K562 (cell line): ENCODE results near the gene DTNB. TPM values are rescaled to one million over a fixed set of nuclear protein-coding genes. Genes with fewer than 3 reads are reported as not detected.

Experiments
- ATAC-seq: fragments of 200-7000 bp; cut with Tn5 transposase; 3 replicates; pipeline ENCODE4 v1.9.1; 2020; ENCODE audit warnings: moderate library complexity
- BruUV-seq: library from RNA; stranded (reverse); fragments of 400-500 nt; replicated peaks from 2 replicates; lab custom pipeline; 2021; lab: Mats Ljungman, UMichigan
- CTCF ChIA-PET: fragments of 300-600 bp; formaldehyde crosslinking; extraction: SDS; loops from one replicate; lab custom pipeline; 2021; ENCODE audit warnings: low intra/inter-chr PET ratio; lab: Yijun Ruan, JAX
- POLR2A ChIA-PET: fragments of 300-600, 350-650 bp; sonication (Branson Sonifier 250); formaldehyde crosslinking; extraction: SDS; loops from one replicate; lab custom pipeline; 2021; ENCODE audit warnings: antibody characterized with exemption, inconsistent platforms; lab: Yijun Ruan, JAX
- DNase-seq, 4 experiments: peaks; one replicate each; pipeline versions ENCODE4 v3.0.0 to v3.0.0-alpha.2; 2011 to 2018; ENCODE audit warnings: low spot score in 3 of 4, mixed read lengths in 3 of 4; ENCODE audit errors: extremely low read depth in 1 of 4
- FAIRE-seq: peaks from 2 replicates; lab custom pipeline; 2011; peaks lifted over from hg19 to GRCh38; lab: Jason Lieb, UNC
- H2AFZ ChIP-seq: 2 replicates; pipeline ENCODE4 v1.6.0; 2011; ENCODE audit warnings: low read depth, low read length, control low read depth, inconsistent platforms
- H3K27ac ChIP-seq: fragments of 200-600 bp; 3 replicates; pipeline ENCODE4 v1.8.0; 2011; ENCODE audit warnings: low read depth, mild to moderate bottlenecking, control low read depth, inconsistent platforms, low read length, moderate library complexity, mixed read lengths; ENCODE audit errors: extremely low read depth
- H3K27me3 ChIP-seq, 2 experiments: fragments of 300-600 bp in 1 of 2; 2 replicates in 1 of 2; 3 replicates in 1 of 2; pipeline versions ENCODE4 v1.6.0 to v1.8.0; 2011; ENCODE audit warnings: inconsistent platforms in 2 of 2, low read length in 2 of 2, mild to moderate bottlenecking in 1 of 2, mixed read lengths in 1 of 2, moderate library complexity in 1 of 2; ENCODE audit not compliant: control insufficient read depth in 2 of 2, insufficient read depth in 2 of 2
- H3K36me3 ChIP-seq: fragments of 300-600 bp; 3 replicates; pipeline ENCODE4 v1.8.0; 2011; ENCODE audit warnings: mild to moderate bottlenecking, low read length, inconsistent platforms; ENCODE audit not compliant: control insufficient read depth, insufficient read depth
- H3K4me1 ChIP-seq, 2 experiments: fragments of 200-600 bp in 1 of 2; replicated peaks in 1 of 2; 2 replicates in 1 of 2; 3 replicates in 1 of 2; pipeline versions ENCODE4 v1.5.1 to v1.8.0; 2011; ENCODE audit warnings: inconsistent platforms in 2 of 2, low read length in 2 of 2, mild to moderate bottlenecking in 1 of 2, mixed read lengths in 1 of 2, moderate library complexity in 1 of 2; ENCODE audit not compliant: control insufficient read depth in 2 of 2, insufficient read depth in 2 of 2
- H3K4me2 ChIP-seq: 2 replicates; pipeline ENCODE4 v1.6.1; 2011; ENCODE audit warnings: low read length, control low read depth, inconsistent platforms, mixed read lengths; ENCODE audit not compliant: insufficient read depth
- H3K4me3 ChIP-seq: fragments of 200-600 bp; sonication (generic), shearing (Covaris generic); 2 replicates; pipeline ENCODE4 v1.5.1; 2016; ENCODE audit warnings: control low read depth, inconsistent platforms
- H3K79me2 ChIP-seq: fragments of 200-600 bp; 3 replicates; pipeline ENCODE4 v1.8.0; 2011; ENCODE audit warnings: low read length, inconsistent platforms; ENCODE audit not compliant: control insufficient read depth, insufficient read depth
- H3K9ac ChIP-seq, 2 experiments: 2 replicates each; pipeline versions ENCODE4 v1.6.0 to v1.6.1; 2011; ENCODE audit warnings: low read depth in 2 of 2, low read length in 2 of 2, control low read depth in 1 of 2, inconsistent platforms in 1 of 2, mild to moderate bottlenecking in 1 of 2, mixed read lengths in 1 of 2; ENCODE audit not compliant: insufficient read depth in 1 of 2
- H3K9me1 ChIP-seq: one replicate; pipeline ENCODE4 v1.6.0; 2011; ENCODE audit warnings: inconsistent platforms, mild to moderate bottlenecking, low read length, moderate library complexity; ENCODE audit not compliant: control insufficient read depth, insufficient read depth
- H3K9me3 ChIP-seq: replicated peaks from 2 replicates; pipeline ENCODE4 v1.5.1; 2011; ENCODE audit warnings: low read depth, low read length, inconsistent platforms; ENCODE audit not compliant: control insufficient read depth, insufficient read depth
- H4K20me1 ChIP-seq: replicated peaks from 2 replicates; pipeline ENCODE4 v1.6.1; 2011; ENCODE audit warnings: low read length, inconsistent platforms, mixed read lengths; ENCODE audit not compliant: control insufficient read depth, insufficient read depth
- HMG20A ChIP-seq: fragments of 450-650 bp; formaldehyde crosslinking; conservative IDR thresholded peaks from 2 replicates; pipeline ENCODE4 v1.4.0; 2020; ENCODE audit warnings: mild to moderate bottlenecking, mixed read lengths
- MCM2 ChIP-seq: fragments of 450-650 bp; IDR thresholded peaks from 2 replicates; pipeline ENCODE4 v1.6.1; 2017; ENCODE audit warnings: low read depth, mild to moderate bottlenecking
- ZNF699 ChIP-seq: fragments of 250-450 bp; sonication (Bioruptor Pico); IDR thresholded peaks from 2 replicates; pipeline ENCODE4 v1.8.0; 2021; ENCODE audit warnings: mild to moderate bottlenecking, moderate library complexity; ENCODE audit not compliant: insufficient replicate concordance
- WGBS: fragments of 100-300 bp; shearing (Covaris generic); methylation state at CpG from one replicate; pipeline ENCODE4 v1.1.6; 2016; ENCODE audit warnings: low coverage, mixed read lengths; ENCODE audit not compliant: insufficient coverage; ENCODE audit errors: missing lambda C conversion rate; 5-methylcytosine and 5-hydroxymethylcytosine counted together
- in situ Hi-C: fragments of 300-500 bp; cut with MboI; formaldehyde crosslinking; loops from 4 replicates; pipeline ENCODE4 v1.15.0; 2018; ENCODE audit warnings: inconsistent platforms, mixed read lengths
- intact Hi-C: fragments of 100-400 bp; cut with micrococcal nuclease; formaldehyde crosslinking; loops from 2 replicates; pipeline ENCODE4 v1.14.2; 2022
- polyA plus RNA-seq, 8 experiments: library from polyadenylated mRNA; depleted of rRNA in 4 of 8; stranded (reverse) in 5 of 8; unstranded in 3 of 8; fragments of >200 nt; fragmentation: Nextera tagmentation in 2 of 8; fragmentation: Illumina TruSeq in 1 of 8; extraction: Ambion mirVana in 2 of 8; extraction: Trizol in 1 of 8; gene quantifications; 2 replicates each; pipeline versions ENCODE4 v1.2.1 to v1.2.3, GENCODE V29; 2011 to 2014; ENCODE audit warnings: inconsistent platforms in 1 of 8, missing spikeins in 1 of 8
- total RNA-seq, 7 experiments: library from RNA; depleted of rRNA in 6 of 7; stranded (reverse); fragments of >200 nt in 6 of 7; fragmentation: Illumina TruSeq in 2 of 7; extraction: Trizol in 2 of 7; gene quantifications; 2 replicates each; pipeline versions ENCODE4 v1.2.1 to v1.2.3, GENCODE V29; 2011 to 2021; ENCODE audit warnings: low replicate concordance in 1 of 7
- TF ChIP-seq, protein P1 (sequence below): fragments of 450-650 bp; formaldehyde crosslinking; IDR thresholded peaks from 2 replicates; pipeline ENCODE4 v1.4.0; 2020; ENCODE audit warnings: mild to moderate bottlenecking, moderate library complexity

Gene DTNB
- total and polyA plus RNA-seq, 9 of the 15 experiments (the other 6 are each of a cell fraction or from before 2014, with no cell fraction given): 0.18 to 2.0 (median 0.77) TPM; not detected in 2

DNA sequence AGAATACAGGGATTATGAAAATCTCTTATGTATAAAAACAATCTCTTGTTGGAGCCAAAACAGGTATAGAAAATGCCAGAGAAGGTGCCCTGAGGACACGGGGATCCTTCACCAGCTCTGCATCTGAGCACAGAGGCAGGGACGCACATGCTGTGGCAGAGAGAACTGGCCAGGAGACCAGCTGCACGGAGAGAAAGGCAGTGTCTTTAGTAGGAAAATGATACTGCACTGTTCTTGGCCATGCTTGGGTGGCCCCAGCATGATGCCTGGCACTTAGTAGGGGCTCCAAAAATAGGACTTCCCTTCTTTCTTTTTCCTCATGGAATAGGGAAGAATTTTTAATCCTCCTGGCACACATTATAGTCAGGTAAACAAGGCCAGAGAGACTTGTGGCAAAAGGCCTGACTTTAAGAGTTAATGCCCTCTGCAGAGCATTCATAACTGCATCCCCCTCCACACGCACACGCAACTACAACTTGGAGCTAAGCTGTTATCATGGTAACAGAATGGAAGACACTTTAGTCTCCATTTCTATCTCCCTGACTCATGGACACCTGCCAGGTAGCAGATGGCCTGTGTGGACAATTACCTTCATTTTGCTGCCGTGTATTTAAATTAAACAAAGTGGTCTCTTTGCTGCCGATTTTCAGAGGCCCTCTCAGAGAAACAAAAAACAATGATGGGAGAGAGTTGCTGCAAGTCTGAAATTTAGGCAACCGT, 271.9 kb downstream of the DTNB start:
- no peaks in the 10 kb centered on the region for H3K4me1 ChIP-seq

More for the DNA sequence above, 271.9 kb downstream of the DTNB start:
- Histone ChIP-seq H4K20me1 (no peaks in the 10 kb centered on the region; the same call in 1 of the 2 replicates), H3K9me3 (no peaks in the 10 kb centered on the region), H3K9ac (no peak overlapping the region), H3K27me3 (peaks cover 18 to 52% of the 10 kb centered on the region in 2 experiments), H3K79me2 (no peaks in the 10 kb centered on the region), H3K4me3 (no peak overlapping the region), H3K4me2 (no peak overlapping the region), H3K27ac (no peak overlapping the region), H2AFZ (no peak overlapping the region), H3K9me1 (no peaks in the 10 kb centered on the region), H3K36me3 (no peaks in the 10 kb centered on the region)
- FAIRE-seq: no peak
- TF ChIP-seq, protein P1, sequence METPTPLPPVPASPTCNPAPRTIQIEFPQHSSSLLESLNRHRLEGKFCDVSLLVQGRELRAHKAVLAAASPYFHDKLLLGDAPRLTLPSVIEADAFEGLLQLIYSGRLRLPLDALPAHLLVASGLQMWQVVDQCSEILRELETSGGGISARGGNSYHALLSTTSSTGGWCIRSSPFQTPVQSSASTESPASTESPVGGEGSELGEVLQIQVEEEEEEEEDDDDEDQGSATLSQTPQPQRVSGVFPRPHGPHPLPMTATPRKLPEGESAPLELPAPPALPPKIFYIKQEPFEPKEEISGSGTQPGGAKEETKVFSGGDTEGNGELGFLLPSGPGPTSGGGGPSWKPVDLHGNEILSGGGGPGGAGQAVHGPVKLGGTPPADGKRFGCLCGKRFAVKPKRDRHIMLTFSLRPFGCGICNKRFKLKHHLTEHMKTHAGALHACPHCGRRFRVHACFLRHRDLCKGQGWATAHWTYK (CRISPR knock-in tag): no peak
- no peak for TF ChIP-seq HMG20A (CRISPR knock-in tag)
- no peak for TF ChIP-seq MCM2
- TF ChIP-seq ZNF699 (CRISPR knock-in tag): no peak
- ATAC-seq: no peak
- no peak for DNase-seq
- intact Hi-C loops (no loop called here), in situ Hi-C loops (no loop called here)
- BruUV-seq: no TSS peak
- POLR2A ChIA-PET: interaction anchor here (1.2 kb wide), 1 partner anchor 15 kb away, joined by 3 read pairs; no protein-coding TSS in a partner anchor
- CTCF ChIA-PET: no interaction called here
- under 1% methylated on average over 8 of the region's 8 CpGs for WGBS
